Thoracic aorta (tissue), 2 donors: ENCODE results near the gene IFT81. TPM values are rescaled to one million over a fixed set of nuclear protein-coding genes. Genes with fewer than 3 reads are reported as not detected.

Source experiments
- ATAC-seq: fragments of 150-250 bp; one replicate; pipeline ENCODE4 v1.8.0; 2017; ENCODE audit warnings: low read depth; ENCODE audit not compliant: insufficient number of reproducible peaks, low FRiP score
- DNase-seq: peaks from one replicate; pipeline ENCODE4 v3.0.0-alpha.2; 2020; ENCODE audit warnings: low spot score
- H3K27ac ChIP-seq, 2 donors: fragments of 200-600 bp; sonication (generic); 1 replicate in 1 of 2; 2 replicates in 1 of 2; pipeline ENCODE4 v1.5.1; 2016; ENCODE audit warnings: mild to moderate bottlenecking in 2 of 2, moderate library complexity in 2 of 2
- H3K27me3 ChIP-seq: fragments of 200-600 bp; sonication (generic); replicated peaks from 2 replicates; pipeline ENCODE4 v1.6.0; 2016; ENCODE audit warnings: mild to moderate bottlenecking; ENCODE audit not compliant: insufficient read depth
- H3K36me3 ChIP-seq: fragments of 200-600 bp; sonication (generic); one replicate; pipeline ENCODE4 v1.5.1; 2016
- H3K4me1 ChIP-seq, 2 donors: fragments of 200-600 bp; sonication (generic); 1 replicate in 1 of 2; 2 replicates in 1 of 2; pipeline versions ENCODE4 v1.5.1 to v1.6.0; 2016; ENCODE audit warnings: low read depth in 2 of 2, mild to moderate bottlenecking in 1 of 2; ENCODE audit not compliant: control insufficient read depth in 1 of 2
- H3K4me3 ChIP-seq: fragments of 200-600 bp; sonication (generic); 2 replicates; pipeline ENCODE4 v1.5.1; 2016; ENCODE audit warnings: mild to moderate bottlenecking
- H3K9me3 ChIP-seq: fragments of 200-600 bp; sonication (generic); 2 replicates; pipeline ENCODE4 v1.5.1; 2016
- total RNA-seq, 2 donors: library from RNA; depleted of rRNA; stranded (reverse); fragments of >200 nt; gene quantifications; one replicate each; pipeline versions ENCODE4 v1.1.0 to v1.2.3, GENCODE V29; 2016
- TF ChIP-seq, protein P1 (sequence below): fragments of 200-600 bp; sonication (generic); IDR thresholded peaks from one replicate; pipeline ENCODE4 v1.5.1; 2019; ENCODE audit warnings: antibody characterized with exemption

IFT81 gene
- total RNA-seq, 2 donors from 2014 or later = 9.3 to 17.4 TPM

DNA sequence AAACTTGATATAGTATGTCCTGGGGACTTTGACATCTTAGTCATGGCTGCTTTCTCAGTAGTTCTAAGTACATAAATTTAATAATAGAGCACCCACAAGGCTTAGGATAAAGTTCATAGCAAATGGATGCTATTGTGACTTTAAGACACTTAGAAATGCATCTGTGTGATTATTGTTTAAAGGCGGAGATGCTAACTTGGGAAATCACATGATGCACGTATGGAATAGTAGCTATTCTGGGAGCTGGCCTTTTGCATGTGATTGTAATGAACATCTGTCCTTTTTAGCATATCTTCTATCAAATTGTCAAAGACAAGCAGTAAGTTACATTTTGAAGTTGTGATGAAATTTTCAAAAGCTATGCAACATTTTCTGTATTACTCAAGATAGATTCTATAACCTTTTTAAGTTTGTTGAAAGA is 110.2 kb downstream of the IFT81 start:
- Histone ChIP-seq H3K27me3 (no peaks in the 10 kb centered on the region), H3K36me3 (no peaks in the 10 kb centered on the region), H3K27ac (peak overlapping the region; percentile 57 to 63), H3K4me3 (peak overlapping the region; percentile 10), H3K9me3 (no peaks in the 10 kb centered on the region), H3K4me1 (peaks cover 9 to 47% of the 10 kb centered on the region in 2 donors)
- TF ChIP-seq, protein P1, sequence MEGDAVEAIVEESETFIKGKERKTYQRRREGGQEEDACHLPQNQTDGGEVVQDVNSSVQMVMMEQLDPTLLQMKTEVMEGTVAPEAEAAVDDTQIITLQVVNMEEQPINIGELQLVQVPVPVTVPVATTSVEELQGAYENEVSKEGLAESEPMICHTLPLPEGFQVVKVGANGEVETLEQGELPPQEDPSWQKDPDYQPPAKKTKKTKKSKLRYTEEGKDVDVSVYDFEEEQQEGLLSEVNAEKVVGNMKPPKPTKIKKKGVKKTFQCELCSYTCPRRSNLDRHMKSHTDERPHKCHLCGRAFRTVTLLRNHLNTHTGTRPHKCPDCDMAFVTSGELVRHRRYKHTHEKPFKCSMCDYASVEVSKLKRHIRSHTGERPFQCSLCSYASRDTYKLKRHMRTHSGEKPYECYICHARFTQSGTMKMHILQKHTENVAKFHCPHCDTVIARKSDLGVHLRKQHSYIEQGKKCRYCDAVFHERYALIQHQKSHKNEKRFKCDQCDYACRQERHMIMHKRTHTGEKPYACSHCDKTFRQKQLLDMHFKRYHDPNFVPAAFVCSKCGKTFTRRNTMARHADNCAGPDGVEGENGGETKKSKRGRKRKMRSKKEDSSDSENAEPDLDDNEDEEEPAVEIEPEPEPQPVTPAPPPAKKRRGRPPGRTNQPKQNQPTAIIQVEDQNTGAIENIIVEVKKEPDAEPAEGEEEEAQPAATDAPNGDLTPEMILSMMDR = no peak
- DNase-seq (no peak), ATAC-seq (no peak)

DNA sequence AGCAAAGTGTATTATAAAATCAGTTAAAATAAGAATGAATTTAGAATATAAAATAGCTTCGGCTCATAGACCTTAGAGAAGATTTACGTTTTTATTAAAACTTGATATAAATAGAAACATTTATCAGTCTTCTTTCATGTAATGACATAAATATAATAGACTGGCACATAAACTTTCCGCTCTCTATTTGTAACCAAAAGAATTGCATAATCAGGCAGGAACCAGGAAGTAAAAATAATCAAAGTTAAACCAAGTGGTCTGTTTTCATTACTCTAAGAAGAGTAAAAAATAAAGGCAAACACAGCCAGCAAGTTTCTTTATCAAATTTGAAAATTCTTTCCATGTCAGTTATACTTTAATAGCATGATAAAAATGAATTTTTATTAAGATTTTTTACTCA is 110.6 kb downstream of the IFT81 start:
- no peaks in the 10 kb centered on the region for H3K36me3 ChIP-seq
- ATAC-seq (peak; percentile 60), DNase-seq (no peak)
- H3K9me3 ChIP-seq = no peaks in the 10 kb centered on the region
- peaks cover 9 to 47% of the 10 kb centered on the region in 2 donors for H3K4me1 ChIP-seq
- H3K27me3 ChIP-seq = no peaks in the 10 kb centered on the region
- peak overlapping the region; percentile 10 for H3K4me3 ChIP-seq
- peak overlapping the region; percentile 57 to 63 for H3K27ac ChIP-seq
- TF ChIP-seq, protein P1 = no peak

DNA sequence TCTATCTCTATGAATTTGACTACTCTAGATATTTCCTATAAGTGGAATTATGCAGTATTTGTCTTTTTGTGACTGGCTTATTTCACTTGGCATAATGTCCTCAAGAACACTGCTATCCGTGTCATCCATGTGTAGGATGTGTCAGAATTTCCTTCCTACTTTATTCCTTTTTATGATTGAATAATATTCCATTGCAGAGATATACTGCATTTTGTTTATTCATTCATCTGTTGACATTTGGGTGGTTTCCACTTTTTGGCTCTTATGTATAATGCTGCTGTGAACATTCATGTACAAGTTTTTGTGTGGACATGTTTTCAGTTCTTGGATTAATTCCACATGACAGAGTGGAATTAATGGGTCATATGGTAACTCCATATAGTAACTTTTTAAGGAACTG is 111.2 kb downstream of the IFT81 start:
- TF ChIP-seq, protein P1 = no peak
- peaks cover 9 to 47% of the 10 kb centered on the region in 2 donors for H3K4me1 ChIP-seq
- no peak for DNase-seq
- H3K36me3 ChIP-seq = no peaks in the 10 kb centered on the region
- peak overlapping the region; percentile 57 to 63 for H3K27ac ChIP-seq
- peak overlapping the region; percentile 10 for H3K4me3 ChIP-seq
- no peaks in the 10 kb centered on the region for H3K27me3 ChIP-seq
- ATAC-seq = no peak
- H3K9me3 ChIP-seq = no peaks in the 10 kb centered on the region

DNA sequence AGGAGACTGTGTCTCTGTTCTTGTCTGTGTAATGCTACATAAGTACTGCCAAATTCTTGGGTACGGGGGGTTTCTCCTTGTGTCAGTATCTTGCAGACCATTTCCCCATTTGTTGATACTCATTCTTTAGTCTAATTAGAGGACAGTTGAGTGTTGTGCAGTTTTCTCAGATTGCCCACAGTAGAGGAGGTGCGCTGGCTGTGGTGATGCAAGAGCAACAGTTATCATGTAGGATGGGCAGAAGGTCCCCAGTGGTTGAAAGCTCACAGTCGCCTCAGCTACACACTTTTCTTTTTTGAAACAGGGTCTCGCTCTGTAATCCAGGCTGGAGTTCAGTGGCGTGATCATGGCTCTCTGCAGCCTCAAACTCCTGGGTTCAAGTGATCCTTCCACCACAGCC is 119.1 kb downstream of the IFT81 start:
- no peak overlapping the region for H3K4me3 ChIP-seq
- H3K36me3 ChIP-seq = no peaks in the 10 kb centered on the region
- DNase-seq (no peak), ATAC-seq (no peak)
- TF ChIP-seq, protein P1 = no peak
- no peaks in the 10 kb centered on the region for H3K27me3 ChIP-seq
- H3K27ac ChIP-seq = no peak overlapping the region
- H3K4me1 ChIP-seq = peaks cover 13 to 24% of the 10 kb centered on the region in 2 donors
- H3K9me3 ChIP-seq = no peaks in the 10 kb centered on the region

DNA sequence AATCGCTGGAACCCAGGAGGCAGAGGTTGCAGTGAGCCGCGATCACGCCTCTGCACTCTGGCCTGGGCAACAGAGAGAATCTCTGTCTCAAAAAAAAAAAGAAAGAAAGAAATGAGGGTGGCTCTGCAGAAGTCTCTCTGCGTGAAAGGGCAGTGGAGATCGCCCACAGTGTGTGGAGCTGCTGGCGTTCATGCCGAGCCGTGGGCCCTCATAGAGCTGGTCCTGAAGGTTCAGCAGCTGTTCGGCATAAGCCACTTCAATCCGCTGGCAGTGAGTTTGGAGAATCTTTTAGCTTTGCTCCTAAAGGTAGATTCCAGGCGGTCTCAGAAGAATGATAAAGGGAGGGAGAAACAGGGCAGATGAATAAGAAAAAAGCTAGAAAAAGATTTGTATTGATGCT is 120.2 kb downstream of the IFT81 start:
- Histone ChIP-seq H3K4me1 (peaks cover 13 to 35% of the 10 kb centered on the region in 2 donors), H3K36me3 (no peaks in the 10 kb centered on the region), H3K9me3 (no peaks in the 10 kb centered on the region), H3K27ac (no peak overlapping the region), H3K27me3 (no peaks in the 10 kb centered on the region), H3K4me3 (no peak overlapping the region)
- TF ChIP-seq, protein P1 = no peak
- ATAC-seq (no peak), DNase-seq (no peak)
